ENCODE measurements around the gene ZFAND3. TPM values are rescaled to one million over a fixed set of nuclear protein-coding genes. Genes with fewer than 3 reads are reported as not detected.

ZFAND3 gene
- total and polyA plus RNA-seq, 10 of the 15 experiments (the other 5 are each of a cell fraction or from before 2014, with no cell fraction given): 0.90 to 34.4 (median 16.3) TPM

DNA sequence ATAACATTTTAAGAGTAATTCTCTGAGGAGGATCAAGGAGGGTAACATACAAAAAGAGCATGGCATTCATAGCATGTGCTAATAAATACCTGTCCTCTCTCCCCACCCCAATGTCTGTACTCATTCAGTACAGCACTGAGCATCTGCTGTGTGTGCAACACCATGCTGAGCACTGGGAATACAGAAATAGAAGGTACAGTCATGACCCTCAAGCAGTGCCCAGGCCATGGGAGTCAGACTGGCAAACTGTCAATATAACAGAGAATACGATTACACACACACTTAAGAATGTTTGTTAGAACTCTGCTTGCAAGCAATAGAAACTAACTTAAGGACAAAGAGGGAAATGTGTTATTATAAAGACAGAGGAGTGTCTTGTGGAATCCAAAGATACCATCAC lies 24.7 kb upstream of the ZFAND3 start:
- H3K4me1 ChIP-seq (ENCODE audit: control insufficient read depth, insufficient read depth, low read length): no peaks in the 10 kb centered on the region
- no peak for ATAC-seq
- H3K27ac ChIP-seq (ENCODE audit: control insufficient read depth, insufficient read depth): no peak overlapping the region
- no peak overlapping the region for H3K4me3 ChIP-seq
- RAD21 ChIA-PET (ENCODE audit: unreplicated experiment): no interaction called here
- SMC1A ChIA-PET (ENCODE audit: uncharacterized antibody, unreplicated experiment): interaction anchor here (0.6 to 1.7 kb wide), 3 partner anchors 12 to 816 kb away, joined by 3 to 7 read pairs (median 3); no protein-coding TSS in a partner anchor
- H3K36me3 ChIP-seq (ENCODE audit: control insufficient read depth in 2 of 2, insufficient read depth in 2 of 2, low read length in 1 of 2): no peaks in the 10 kb centered on the region
- POLR2A ChIA-PET: interaction anchor here (0.8 kb wide), 1 partner anchor 24 kb away, joined by 3 read pairs; no protein-coding TSS in a partner anchor
- H2AFZ ChIP-seq (ENCODE audit: control insufficient read depth, low read depth, low read length): no peak overlapping the region
- intact Hi-C loops (cut with micrococcal nuclease; ENCODE audit: unreplicated experiment): loop anchor here (5.0 kb wide), 1 partner anchor 697 kb away; no protein-coding TSS in a partner anchor
- no peak for FAIRE-seq
- H4K20me1 ChIP-seq (ENCODE audit: control insufficient read depth, insufficient read depth): no peaks in the 10 kb centered on the region
- no peaks in the 10 kb centered on the region for H3K79me2 ChIP-seq (ENCODE audit: control insufficient read depth, insufficient read depth, low read length)
- WGBS (ENCODE audit: insufficient coverage, insufficient replicate concordance, low lambda C conversion rate, missing lambda C conversion rate): 0% methylated on average over 1 of the region's 1 CpG
- no peak overlapping the region for H3K9ac ChIP-seq (ENCODE audit: control insufficient read depth, insufficient read depth, low read length)
- H3K4me2 ChIP-seq (ENCODE audit: control insufficient read depth, insufficient read depth): no peak overlapping the region
- no peaks in the 10 kb centered on the region for H3K27me3 ChIP-seq (replicated peaks in 1 of 2; ENCODE audit: control insufficient read depth in 2 of 2, insufficient read depth in 2 of 2, low read length in 1 of 2)
- no TSS peak for BruUV-seq (replicated peaks)
- CTCF ChIA-PET: interaction anchor here (0.7 to 1.6 kb wide), 5 partner anchors 33 to 686 kb away, joined by 3 to 6 read pairs (median 4); no protein-coding TSS in a partner anchor
- no peak for DNase-seq (ENCODE audit: low read depth, low spot score)
- in situ Hi-C loops (cut with MboI): loop anchor here (5.0 kb wide), 1 partner anchor 212 kb away; no protein-coding TSS in a partner anchor
- H3K9me3 ChIP-seq (replicated peaks; ENCODE audit: control insufficient read depth, insufficient read depth, low read length): no peaks in the 10 kb centered on the region
- TF ChIP-seq, protein P1, sequence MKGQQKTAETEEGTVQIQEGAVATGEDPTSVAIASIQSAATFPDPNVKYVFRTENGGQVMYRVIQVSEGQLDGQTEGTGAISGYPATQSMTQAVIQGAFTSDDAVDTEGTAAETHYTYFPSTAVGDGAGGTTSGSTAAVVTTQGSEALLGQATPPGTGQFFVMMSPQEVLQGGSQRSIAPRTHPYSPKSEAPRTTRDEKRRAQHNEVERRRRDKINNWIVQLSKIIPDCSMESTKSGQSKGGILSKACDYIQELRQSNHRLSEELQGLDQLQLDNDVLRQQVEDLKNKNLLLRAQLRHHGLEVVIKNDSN (IDR thresholded peaks at IDR 0.05; ENCODE audit: borderline replicate concordance, extremely low read length, insufficient read depth, low read depth, low read length): no peak
- TF ChIP-seq NRF1 (conservative IDR thresholded peaks at IDR 0.05; ENCODE audit: low read depth, low read length) (no peak), MTA3 (IDR thresholded peaks at IDR 0.05; ENCODE audit: borderline replicate concordance, low read length) (no peak), WRNIP1 (IDR thresholded peaks at IDR 0.05; ENCODE audit: borderline replicate concordance, low read depth, low read length) (no peak), ASH2L (IDR thresholded peaks at IDR 0.05; ENCODE audit: borderline replicate concordance, low read depth) (no peak), MYC (IDR thresholded peaks at IDR 0.05; ENCODE audit: insufficient read depth, insufficient read length, insufficient replicate concordance, low read length, severe bottlenecking) (no peak), JUND (IDR thresholded peaks at IDR 0.05; ENCODE audit: low read depth, low read length) (no peak), MAX (IDR thresholded peaks at IDR 0.05; ENCODE audit: low read depth, low read length) (no peak), BACH1 (IDR thresholded peaks at IDR 0.05; ENCODE audit: borderline replicate concordance) (no peak), CHD4 (IDR thresholded peaks at IDR 0.05) (no peak), SKIL (IDR thresholded peaks at IDR 0.05; ENCODE audit: low read depth, poor library complexity, severe bottlenecking) (no peak)
- TF ChIP-seq, protein P2, sequence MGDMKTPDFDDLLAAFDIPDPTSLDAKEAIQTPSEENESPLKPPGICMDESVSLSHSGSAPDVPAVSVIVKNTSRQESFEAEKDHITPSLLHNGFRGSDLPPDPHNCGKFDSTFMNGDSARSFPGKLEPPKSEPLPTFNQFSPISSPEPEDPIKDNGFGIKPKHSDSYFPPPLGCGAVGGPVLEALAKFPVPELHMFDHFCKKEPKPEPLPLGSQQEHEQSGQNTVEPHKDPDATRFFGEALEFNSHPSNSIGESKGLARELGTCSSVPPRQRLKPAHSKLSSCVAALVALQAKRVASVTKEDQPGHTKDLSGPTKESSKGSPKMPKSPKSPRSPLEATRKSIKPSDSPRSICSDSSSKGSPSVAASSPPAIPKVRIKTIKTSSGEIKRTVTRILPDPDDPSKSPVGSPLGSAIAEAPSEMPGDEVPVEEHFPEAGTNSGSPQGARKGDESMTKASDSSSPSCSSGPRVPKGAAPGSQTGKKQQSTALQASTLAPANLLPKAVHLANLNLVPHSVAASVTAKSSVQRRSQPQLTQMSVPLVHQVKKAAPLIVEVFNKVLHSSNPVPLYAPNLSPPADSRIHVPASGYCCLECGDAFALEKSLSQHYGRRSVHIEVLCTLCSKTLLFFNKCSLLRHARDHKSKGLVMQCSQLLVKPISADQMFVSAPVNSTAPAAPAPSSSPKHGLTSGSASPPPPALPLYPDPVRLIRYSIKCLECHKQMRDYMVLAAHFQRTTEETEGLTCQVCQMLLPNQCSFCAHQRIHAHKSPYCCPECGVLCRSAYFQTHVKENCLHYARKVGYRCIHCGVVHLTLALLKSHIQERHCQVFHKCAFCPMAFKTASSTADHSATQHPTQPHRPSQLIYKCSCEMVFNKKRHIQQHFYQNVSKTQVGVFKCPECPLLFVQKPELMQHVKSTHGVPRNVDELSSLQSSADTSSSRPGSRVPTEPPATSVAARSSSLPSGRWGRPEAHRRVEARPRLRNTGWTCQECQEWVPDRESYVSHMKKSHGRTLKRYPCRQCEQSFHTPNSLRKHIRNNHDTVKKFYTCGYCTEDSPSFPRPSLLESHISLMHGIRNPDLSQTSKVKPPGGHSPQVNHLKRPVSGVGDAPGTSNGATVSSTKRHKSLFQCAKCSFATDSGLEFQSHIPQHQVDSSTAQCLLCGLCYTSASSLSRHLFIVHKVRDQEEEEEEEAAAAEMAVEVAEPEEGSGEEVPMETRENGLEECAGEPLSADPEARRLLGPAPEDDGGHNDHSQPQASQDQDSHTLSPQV (IDR thresholded peaks at IDR 0.05): no peak
